ENCODE measurements around the gene ZNF593. TPM values are rescaled to one million over a fixed set of nuclear protein-coding genes. Genes with fewer than 3 reads are reported as not detected.

Gene ZNF593
- 21.5 TPM for polyA plus RNA-seq (ENCODE audit: insufficient read length)

- DNase-seq (ENCODE audit: low read depth) = peak; percentile 81
Measured at GRCh38 chr1:26169669-26170471, at the start of gene ZNF593. Gene ZNF593 (plus strand): TSS chr1:26169908. CDS start chr1:26169984, 76 bp downstream.

GRCh38 chr1:26121854-26122773 is 47.6 kb upstream of the ZNF593 start:
- no peak for DNase-seq (ENCODE audit: low read depth)

GRCh38 chr1:26122988-26123973 is 46.4 kb upstream of the ZNF593 start:
- DNase-seq (ENCODE audit: low read depth) = no peak

- DNase-seq (ENCODE audit: low read depth) = no peak
Measured at GRCh38 chr1:26124418-26125331, 45.0 kb upstream of the ZNF593 start.

DNA sequence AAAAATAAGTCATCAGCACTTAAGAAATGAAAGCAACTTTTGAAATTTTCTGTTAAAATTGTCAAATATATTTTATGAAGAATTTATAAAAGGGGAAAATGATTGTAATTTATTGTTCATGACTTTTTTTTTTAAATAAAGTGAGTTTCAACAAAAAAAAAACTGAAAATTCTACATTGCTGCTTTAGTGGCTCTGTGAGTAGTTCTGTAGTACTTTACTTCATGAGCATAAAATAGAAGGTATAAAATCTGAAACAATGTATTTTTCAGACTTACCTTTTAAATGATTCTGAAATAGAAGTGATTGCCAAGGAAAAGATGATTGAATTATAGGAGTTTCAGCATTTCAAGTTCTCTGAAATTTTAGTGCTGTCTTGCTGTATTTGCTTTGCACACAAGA is 44.3 kb upstream of the ZNF593 start:
- DNase-seq (ENCODE audit: low read depth) = no peak

DNA sequence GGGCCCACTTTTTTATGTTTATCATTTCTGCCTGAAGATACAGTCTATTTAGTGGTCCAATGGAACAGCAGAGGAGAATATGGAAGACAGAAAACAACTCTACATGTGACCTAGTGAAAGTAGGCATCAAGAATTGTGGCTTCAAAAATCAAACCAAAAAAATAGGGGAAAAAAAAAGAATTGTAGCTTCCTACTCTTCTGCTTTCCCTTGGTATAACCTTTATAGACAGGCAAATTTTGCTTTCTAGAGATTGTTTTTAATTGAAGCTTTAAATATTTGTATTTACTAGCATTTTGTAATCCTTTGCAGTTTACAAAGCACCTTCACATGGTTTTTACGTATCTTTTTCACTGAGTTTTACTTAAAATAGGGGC is 43.8 kb upstream of the ZNF593 start:
- no peak for DNase-seq (ENCODE audit: low read depth)

GRCh38 chr1:26126321-26127084 is 43.2 kb upstream of the ZNF593 start:
- DNase-seq (ENCODE audit: low read depth) = no peak

- DNase-seq (ENCODE audit: low read depth) = no peak
Measured at GRCh38 chr1:26127235-26128163, 42.2 kb upstream of the ZNF593 start.

DNA sequence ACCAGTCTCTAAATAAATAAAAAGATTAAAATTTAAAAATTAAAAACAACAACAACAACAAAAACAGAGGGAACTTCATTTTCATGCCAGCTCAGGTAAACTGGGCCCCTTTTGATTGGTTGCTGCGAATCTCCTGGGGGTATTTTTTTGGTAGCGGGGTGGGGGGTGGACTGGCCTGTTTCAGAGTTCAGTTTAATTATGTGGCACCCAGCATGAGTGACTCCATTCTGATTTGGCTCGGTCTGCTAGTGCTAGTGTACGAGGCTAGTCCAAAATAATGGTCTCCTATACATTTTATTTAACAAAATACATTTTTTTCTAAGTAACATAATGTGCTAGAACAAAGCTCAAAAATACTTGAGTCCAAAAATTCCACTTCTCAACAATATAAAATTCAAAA is 39.9 kb upstream of the ZNF593 start:
- no peak for DNase-seq (ENCODE audit: low read depth)

DNA sequence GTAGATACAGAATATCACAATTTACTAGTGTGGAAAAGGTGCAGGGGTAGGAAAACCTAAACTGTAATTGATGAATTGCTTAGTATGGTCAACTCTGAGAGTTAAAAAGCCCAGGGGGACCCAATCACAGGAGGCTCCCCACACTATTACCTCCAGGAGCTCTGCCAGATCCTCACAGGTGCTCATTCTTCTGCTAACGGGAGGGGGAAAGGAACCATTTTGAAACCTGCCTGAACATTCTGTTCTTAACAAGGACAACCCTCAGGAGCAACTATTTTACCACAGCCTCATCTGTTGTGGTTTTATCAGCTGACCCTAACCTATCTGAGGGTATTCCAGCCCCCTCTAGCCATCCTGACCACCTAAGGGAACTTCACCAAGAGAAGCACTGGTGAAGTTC is 39.0 kb upstream of the ZNF593 start:
- DNase-seq (ENCODE audit: low read depth) = no peak

- DNase-seq (ENCODE audit: low read depth) = no peak
Measured at GRCh38 chr1:26132128-26132833, 37.4 kb upstream of the ZNF593 start.

- DNase-seq (ENCODE audit: low read depth) = no peak
Measured at GRCh38 chr1:26132834-26133167, 36.9 kb upstream of the ZNF593 start.

- DNase-seq (ENCODE audit: low read depth) = no peak
Measured at GRCh38 chr1:26134466-26134865, 35.2 kb upstream of the ZNF593 start.

DNA sequence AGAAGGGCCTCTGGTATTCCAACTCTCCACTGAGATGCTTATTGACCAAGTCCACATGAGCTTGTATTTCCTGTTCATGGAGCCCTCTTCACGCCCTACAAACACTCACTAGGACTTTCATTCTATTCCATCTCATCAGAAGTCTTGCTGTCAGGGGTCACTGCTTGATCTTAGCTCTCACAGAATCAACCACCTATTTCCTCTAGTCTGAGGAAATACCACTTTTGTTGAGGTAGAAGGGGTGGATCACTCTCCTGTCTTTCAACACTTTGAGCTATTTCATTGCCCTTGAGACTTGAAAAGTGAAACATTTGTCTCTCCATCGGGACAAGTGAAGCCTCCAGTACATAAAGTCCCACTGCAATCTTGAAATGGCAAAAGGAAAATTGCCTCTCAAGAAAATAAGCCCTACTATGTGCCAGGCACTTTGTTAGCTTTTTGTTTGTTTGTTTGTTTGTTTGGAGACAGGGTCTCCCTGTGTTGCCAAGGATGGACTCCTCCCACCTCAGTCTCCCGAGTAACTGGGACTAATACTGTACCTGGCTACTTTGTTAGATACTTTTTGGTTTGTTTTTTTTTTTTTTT is 30.6 kb upstream of the ZNF593 start:
- no peak for DNase-seq (ENCODE audit: low read depth)

- no peak for DNase-seq (ENCODE audit: low read depth)
Measured at GRCh38 chr1:26142159-26142558, 27.5 kb upstream of the ZNF593 start.

GRCh38 chr1:26145041-26145959 is 24.4 kb upstream of the ZNF593 start:
- DNase-seq (ENCODE audit: low read depth) = peak; percentile 57

DNA sequence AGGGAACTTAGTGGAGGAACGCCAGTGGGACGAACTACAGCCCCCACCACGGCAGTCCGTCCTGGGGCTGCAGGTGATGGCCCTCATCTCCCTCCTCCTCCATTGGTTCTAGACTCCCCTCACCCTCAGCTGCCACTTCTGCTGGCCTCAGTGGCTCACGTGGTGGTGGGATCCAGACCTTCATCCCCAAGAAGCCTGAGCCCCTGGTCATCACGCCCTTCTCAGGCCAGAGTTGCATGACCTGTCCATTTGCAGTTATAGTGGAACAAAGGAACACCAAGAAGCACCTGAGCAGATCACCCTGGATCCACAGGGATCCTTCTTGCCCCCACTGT is 23.8 kb upstream of the ZNF593 start:
- no peak for DNase-seq (ENCODE audit: low read depth)

Measured in forelimb muscle (tissue), 1 donor.